ENCODE data around the gene SLC25A21.
"Not testable (repeated sequence)": the region's sequence is repeated elsewhere in the genome, so short reads cannot be mapped to it uniquely, and the experiment has no call there.

Gene SLC25A21

DNA sequence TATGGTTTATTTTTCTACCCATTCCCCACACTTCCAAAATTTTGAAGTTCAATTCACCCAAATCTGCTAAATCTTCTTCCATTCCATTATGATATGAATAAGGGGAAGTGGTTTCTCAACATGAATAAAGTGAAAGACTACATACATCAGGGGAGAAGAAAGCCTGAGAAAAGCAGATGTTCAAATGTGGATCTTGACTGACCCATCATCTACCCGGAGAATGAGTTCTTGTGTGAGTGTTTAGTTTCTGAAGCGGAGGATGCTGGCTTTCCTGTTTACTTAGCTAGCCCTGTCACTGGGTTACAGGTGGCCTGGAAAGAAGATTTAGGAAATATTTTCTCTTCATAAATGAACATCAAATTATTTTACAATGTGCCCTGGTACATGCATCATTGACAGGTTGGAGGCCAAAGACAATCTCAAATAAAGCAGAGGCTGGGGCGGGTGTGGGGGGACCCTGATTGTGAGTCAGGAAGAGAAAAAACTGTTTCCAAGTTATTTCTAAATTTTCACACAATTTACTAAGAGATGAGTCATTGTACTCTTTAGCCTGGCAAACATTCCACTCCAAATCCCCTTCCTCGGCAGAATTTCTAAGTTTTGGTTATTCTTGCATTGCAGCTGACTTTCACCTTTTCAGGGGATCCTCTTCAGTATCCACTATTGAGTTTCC is 135.6 kb downstream of the SLC25A21 start:
- DNase-seq: no peak

DNA sequence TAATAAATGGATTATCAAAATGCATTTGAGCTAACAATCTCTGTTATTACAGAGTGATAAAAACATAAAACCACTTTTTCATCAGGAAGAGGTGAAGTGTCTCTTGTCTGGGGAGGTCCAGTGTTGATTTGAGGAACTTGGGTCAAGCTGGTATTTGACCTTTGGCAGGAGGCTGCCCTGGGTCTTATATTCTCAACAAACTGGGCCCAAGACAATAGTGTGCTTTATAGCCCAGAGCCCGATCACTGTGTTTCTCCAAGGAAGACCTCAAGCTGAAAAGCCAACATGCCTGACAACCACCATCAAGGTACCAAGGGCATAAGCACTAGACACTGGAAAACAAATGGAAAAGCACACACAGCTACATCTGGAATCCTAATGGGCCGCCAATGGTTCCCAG is 137.0 kb downstream of the SLC25A21 start:
- no peak for DNase-seq

DNA sequence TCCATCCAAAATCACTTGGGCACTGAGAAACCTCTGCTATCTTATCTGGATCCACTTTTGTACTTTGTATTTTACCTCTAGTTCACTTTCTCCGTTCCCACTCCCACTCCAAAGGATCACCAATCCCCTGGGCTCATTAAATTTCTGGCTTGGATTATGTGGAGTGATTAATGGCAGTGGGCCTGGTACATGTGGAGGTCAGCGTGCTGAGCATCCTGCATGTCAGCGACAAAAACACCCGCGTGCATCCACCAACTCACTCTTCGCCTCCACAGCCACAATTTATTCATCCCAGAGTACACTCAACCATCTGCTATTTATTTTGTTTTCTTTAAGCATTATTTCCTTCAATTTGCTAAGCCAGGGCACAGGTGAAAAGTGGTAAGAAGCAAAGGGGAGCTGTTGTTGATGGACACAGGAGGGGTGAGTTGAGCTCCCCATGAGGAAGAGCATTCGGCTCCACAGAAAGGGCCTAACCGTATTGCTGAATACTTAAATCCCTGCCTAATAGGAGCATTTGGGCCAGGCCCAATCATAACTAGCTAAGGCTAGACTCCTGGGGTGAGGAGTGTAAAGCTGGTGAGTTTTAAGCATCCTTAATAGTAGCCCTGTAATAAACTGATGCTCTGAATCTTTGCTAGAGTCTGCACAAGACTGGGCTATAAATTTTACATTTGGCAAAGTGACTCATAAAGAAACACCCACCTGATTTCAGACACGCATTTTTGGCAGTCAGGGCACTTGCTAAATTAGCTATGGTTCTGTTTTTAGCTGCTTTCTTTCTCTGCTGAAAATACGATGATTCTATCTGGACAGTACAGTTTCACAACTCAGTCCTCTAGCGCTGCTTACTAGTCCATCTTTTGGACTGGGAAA is 137.8 kb downstream of the SLC25A21 start:
- no peak for DNase-seq

DNA sequence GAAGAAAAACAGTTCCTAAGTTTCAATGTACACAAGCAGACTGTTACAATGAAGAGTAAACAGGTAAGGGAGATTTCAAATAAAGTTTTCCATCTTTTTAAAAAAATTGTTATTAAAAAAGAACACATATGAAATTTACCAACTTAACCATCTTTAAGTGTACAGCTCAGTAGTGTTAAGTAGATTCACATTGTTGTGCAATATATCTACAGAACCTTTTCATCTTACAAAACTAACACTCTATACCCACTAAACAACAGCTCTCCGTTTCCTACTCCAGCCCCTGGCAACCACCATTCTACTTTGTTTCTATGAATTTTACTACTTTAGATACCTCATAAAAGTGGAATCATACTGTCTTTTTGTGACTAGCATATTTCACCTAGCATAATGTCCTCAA is 139.5 kb downstream of the SLC25A21 start:
- no peak for DNase-seq

DNA sequence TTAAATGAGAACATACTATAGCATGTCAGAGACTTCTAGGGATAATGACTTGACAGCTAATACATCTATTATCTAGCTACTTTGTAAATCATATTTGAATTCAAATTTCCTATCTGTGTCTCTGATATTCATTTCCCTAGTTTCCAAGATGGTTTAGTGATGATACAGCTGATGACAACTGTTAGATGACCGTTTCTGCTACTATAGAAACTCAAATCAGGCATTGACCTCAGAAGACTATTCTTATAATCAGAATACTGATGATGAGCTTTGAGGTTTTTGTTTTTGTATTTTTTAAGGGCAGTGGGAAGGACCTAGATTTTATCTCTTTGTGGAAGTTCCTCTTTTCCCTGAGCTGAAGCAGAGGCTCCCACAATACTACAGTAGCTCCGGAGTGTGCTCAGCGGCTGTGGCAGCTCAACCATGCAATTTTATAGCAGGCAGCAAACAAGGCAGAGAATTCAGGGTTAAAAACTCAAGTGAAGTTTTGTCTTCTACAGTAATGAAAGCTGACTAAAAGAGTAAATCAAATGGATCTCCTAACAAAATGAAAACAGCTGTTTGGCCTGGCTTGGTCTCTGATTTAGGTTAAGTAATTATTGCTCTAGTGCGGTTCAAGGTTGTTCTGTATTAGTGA is 145.1 kb downstream of the SLC25A21 start:
- DNase-seq: no peak

DNA sequence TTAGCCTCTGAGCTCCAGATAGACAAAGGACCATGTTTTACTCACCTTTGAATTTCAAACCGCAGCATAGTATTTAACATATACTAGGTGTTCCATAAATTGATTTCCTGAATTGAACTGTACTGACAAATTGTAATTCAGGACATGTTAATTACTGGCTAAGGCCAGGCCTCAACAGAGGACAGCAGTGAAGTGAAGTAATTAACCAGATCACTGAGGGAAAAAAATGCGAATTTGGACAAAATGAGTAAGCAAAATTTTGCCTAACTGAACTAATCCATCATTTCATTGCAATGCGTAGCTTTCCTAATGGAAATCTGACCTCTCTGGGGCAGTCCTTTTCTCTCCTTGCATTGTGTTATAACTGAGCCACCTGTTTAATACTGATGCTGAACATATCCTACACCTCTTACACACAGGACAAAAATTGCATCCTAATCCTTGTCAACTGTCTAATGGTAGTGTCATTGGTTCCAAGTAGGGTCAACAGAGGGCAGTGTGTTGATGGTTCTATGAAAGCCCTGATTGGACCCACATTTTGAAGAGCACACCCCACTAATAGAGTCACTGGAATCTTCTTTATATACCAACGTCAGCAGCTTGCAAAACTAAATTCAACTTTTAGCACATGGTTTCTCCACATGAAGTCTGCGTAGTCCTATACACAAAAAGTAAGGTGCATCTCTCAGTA is 148.4 kb downstream of the SLC25A21 start:
- DNase-seq: no peak

DNA sequence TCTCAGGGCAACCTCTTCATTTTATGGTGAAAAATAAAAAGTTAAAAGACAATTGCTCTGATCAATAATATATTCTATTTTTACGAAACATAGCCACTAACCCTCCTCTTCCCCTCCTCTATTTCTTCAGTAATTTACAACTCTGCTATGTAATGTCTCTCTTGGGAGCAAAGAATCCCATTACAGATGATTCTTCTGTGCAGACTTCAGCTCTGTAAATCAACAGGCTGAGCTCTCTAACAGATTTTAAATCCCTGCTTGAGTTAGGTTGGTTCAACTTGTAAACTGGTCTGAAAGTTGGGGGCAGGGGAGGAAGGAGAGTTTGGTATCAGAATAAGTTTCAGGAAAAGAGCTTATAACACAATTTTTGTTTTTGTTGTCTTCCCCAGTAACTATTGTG is 151.0 kb downstream of the SLC25A21 start:
- no peak for DNase-seq

DNA sequence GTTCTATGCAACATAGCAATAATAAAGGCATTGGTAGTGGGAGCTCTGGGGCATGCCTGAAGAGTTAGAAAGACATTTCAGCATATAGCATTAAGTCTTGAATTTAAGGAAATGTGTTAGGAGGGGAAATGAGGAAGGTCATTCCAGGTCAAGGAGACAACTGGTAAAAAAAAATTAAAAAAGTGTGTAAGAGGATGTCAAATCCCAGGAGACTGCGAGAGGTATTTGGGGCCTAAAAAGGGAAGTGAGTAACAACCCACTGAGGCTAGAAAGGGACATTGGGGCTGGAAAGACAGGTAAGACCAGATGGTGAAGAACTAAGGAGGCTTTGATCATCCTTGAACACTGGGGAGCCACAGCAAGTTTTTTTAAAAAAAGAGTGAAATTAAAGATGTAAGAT is 152.9 kb downstream of the SLC25A21 start:
- no peak for DNase-seq

- no peak for DNase-seq
Observed at GRCh38 chr14:37018571-37019240, 153.7 kb downstream of the SLC25A21 start.

- DNase-seq: no peak
Observed at GRCh38 chr14:37013078-37013477, 159.3 kb downstream of the SLC25A21 start.

DNA sequence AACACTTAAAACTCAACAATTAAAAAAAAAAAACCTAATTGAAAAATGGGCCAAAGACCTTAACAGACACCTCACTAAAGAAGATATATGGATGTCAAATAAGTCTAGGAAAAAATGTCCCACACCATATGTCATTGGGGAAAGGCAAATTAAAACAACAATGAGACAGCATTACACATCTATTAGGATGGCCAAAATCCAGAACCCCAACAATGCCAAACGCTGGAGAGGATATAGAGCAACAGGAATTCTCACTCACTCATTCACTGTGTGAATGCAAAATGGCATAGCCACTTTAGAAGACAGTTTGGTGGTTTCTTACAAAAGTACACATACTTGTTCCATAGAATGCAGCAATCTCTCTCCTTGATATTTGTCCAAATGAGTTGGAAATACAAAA is 173.7 kb downstream of the SLC25A21 start:
- no peak for DNase-seq

- DNase-seq: no peak
Observed at GRCh38 chr14:36997843-36998242, 174.6 kb downstream of the SLC25A21 start.

- DNase-seq: no peak
Observed at GRCh38 chr14:36996857-36997590, 175.4 kb downstream of the SLC25A21 start.

DNA sequence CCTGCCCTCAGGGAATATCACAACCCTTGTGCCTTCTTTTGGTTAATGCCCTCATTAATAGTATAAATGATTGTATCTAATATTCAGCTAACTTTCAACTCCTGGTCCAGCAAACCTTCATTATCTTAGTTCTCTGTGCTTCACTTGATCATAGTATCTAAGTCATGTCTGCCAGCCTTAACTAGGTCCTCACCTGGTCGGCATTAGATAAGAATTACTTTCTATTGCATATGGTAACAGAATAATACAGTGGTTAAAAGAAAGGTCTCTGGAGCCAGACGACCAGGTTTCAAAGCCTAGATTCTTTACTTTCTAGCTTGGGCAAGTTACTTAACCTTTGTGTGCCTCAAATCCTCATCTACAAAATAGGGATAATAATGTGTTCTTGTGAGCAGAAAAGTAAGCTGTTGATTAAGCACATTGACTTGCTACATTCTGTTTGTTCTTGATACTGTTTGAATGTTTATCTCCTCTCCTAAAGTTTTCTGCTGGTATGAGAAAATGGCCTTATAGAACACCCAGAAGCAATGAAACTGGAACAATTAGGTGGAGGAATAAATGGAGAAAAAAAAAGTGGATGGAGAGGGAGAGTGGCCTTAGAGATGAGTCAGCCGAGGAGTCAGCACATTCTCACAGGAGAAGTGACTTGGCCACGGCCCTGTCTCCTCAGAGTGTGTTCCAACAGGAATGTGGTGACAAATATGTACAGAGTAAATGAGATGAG is 176.1 kb downstream of the SLC25A21 start:
- no peak for DNase-seq

- no peak for DNase-seq
Observed at GRCh38 chr14:36989806-36990205, 182.6 kb downstream of the SLC25A21 start.

DNA sequence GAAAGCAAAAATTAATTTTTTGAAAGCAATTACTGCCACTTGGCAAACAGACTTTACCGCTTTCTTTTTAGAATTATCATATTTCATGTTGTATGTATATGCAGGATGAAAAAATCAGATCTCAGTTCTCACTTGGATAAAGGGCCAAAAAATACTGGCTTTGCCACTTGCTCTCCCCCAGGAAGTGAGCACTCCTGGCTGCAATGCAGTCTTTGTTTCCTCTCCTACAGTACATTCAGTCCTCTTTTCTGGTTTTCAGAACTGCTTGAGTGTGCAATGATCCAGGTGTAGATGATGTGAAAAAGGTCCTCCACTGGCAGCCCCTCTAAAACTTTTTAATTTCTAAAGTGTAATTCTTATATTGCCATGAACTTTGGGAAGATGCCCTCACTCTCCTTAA is 183.4 kb downstream of the SLC25A21 start:
- DNase-seq: no peak

DNA sequence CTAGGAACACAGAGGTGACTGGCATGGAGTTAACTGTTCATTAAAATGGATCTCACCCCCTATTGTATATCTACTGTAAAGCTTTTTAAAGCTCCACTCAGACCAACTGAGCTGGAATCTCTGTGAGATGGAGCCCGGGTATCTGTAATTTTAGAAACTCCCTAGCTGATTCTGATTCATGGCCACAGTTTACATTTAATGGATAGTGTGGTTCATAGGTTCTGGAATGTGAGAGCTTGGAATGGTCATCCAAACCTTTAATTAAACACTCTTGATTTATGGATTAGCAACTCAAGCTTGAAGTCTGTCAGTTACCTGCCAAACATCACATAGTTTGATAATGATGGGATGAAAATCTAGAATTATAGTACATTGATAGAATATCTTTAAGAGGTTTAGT is 183.8 kb downstream of the SLC25A21 start:
- no peak for DNase-seq

- no peak for DNase-seq
Observed at GRCh38 chr14:36986407-36986806, 186.0 kb downstream of the SLC25A21 start.

GRCh38 chr14:36981832-36982529 is 190.4 kb downstream of the SLC25A21 start:
- no peak for DNase-seq

GRCh38 chr14:36980413-36980812 is 192.0 kb downstream of the SLC25A21 start:
- not testable (repeated sequence) for DNase-seq

DNA sequence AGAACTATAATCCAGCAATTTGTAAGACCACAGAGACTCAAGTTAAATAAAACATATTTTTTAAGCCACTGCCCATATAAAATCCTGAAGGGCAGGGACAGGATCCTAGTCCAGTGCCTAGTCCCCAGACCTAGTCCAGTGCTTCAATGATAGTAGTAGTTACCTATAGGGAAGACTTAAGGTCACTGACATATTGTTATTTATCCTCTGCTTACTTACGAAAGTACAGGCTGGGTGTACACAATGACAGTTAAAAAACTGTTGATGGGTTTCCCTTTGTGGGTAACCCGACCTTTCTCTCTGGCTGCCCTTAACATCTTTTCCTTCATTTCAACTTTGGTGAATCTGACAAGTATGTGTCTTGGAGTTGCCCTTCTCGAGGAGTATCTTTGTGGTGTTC is 192.5 kb downstream of the SLC25A21 start:
- DNase-seq: no peak
